Measurements from ENCODE around the gene SPC25. TPM values are rescaled to one million over a fixed set of nuclear protein-coding genes. Genes with fewer than 3 reads are reported as not detected.

SPC25 gene
- total RNA-seq, 1 experiment from 2014 or later = 31.5 TPM

DNA sequence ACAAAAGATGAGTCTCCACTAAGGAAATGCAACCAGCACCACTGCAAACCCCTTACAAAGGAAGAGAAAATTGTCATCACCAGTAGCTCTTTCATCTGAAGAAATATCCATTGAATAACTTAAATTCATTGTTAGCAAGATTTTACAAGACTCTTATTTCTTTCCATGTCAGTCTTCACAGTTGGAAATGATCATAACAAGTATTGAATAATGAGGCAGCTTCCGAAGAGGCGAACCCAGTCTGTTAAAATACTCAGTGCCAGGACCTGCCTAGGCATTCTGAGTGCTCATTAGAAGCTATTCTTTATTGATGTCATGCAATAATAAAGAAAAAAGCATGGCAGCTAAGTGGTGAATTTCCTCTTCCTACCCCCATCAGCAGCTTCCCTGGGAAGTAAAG, 54.3 kb downstream of the SPC25 start:
- no peak overlapping the region for H4K91ac ChIP-seq (ENCODE audit: insufficient read length, low read depth, low read length)
- H3K27me3 Mint-ChIP-seq (ENCODE audit: low read depth) = no peaks in the 10 kb centered on the region
- no peak overlapping the region for H2BK15ac ChIP-seq (ENCODE audit: low read depth, low read length)
- H2AK5ac ChIP-seq (ENCODE audit: insufficient read length, low read length) = no peak overlapping the region
- H3K23ac ChIP-seq (ENCODE audit: insufficient read length, low read depth, low read length) = no peak overlapping the region
- no peak overlapping the region for H2BK12ac ChIP-seq (ENCODE audit: insufficient read length, low read depth, low read length)
- no peaks in the 10 kb centered on the region for H3K9me3 ChIP-seq (ENCODE audit: control insufficient read depth, low read depth, low read length)
- no peak overlapping the region for H2AFZ ChIP-seq (ENCODE audit: low read length)
- TF ChIP-seq CTCF (conservative IDR thresholded peaks at IDR 0.05) = no peak
- H4K5ac ChIP-seq (ENCODE audit: insufficient read length, low read depth, low read length) = no peak overlapping the region
- H4K8ac ChIP-seq (replicated peaks; ENCODE audit: insufficient read length, low read depth, low read length) = no peak overlapping the region
- no peak overlapping the region for H3K27ac Mint-ChIP-seq
- peaks cover 0 to 2% (median 0%) of the 10 kb centered on the region in 3 experiments; a peak in 1 of 7 replicates for H3K36me3 Mint-ChIP-seq (ENCODE audit: insufficient read depth in 1 of 3, low read depth in 3 of 3)
- H3K4me1 ChIP-seq (ENCODE audit: insufficient read depth, low read length) = no peaks in the 10 kb centered on the region
- no peaks in the 10 kb centered on the region for H3K4me1 Mint-ChIP-seq
- H3K27me3 ChIP-seq (ENCODE audit: insufficient read depth, low read length) = no peaks in the 10 kb centered on the region
- H2BK120ac ChIP-seq (ENCODE audit: low read depth, low read length, poor library complexity, severe bottlenecking) = no peak overlapping the region
- no peak overlapping the region for H2BK20ac ChIP-seq (ENCODE audit: low read depth, low read length, poor library complexity, severe bottlenecking)
- no peak overlapping the region for H3K18ac ChIP-seq (ENCODE audit: insufficient read length, low read depth, low read length)
- H3K79me2 ChIP-seq (ENCODE audit: insufficient read depth, low read length) = no peaks in the 10 kb centered on the region
- WGBS (ENCODE audit: extremely low coverage, insufficient read length, low lambda C conversion rate) = no CpG with 5 or more reads among the region's 2 CpGs
- H3K4ac ChIP-seq (ENCODE audit: low read depth, low read length) = no peak overlapping the region
- no peaks in the 10 kb centered on the region for H3K23me2 ChIP-seq (ENCODE audit: insufficient read length, low read depth, low read length, poor library complexity, severe bottlenecking)
- H3K56ac ChIP-seq (ENCODE audit: insufficient read length, low read depth, low read length) = no peak overlapping the region
- no peak overlapping the region for H3K14ac ChIP-seq (ENCODE audit: insufficient read depth, low read length)
- H4K20me1 ChIP-seq (ENCODE audit: control insufficient read depth, insufficient read depth, insufficient read length) = no peaks in the 10 kb centered on the region
- DNase-seq = no peak
- no peak overlapping the region for H3K9ac ChIP-seq (ENCODE audit: extremely low read depth, insufficient read length, low read length)
- H3K4me2 ChIP-seq (ENCODE audit: insufficient read depth, insufficient read length, low read length) = no peak overlapping the region
- no peak overlapping the region for H3T11ph ChIP-seq (ENCODE audit: low read length)
- peaks cover 0 to 3% of the 10 kb centered on the region in 2 experiments; a peak in 2 of 5 replicates for H3K9me3 Mint-ChIP-seq
- no peaks in the 10 kb centered on the region for H3K79me1 ChIP-seq (ENCODE audit: insufficient read depth, low read depth, low read length, poor library complexity, severe bottlenecking)
- no peak overlapping the region for H2BK5ac ChIP-seq (ENCODE audit: insufficient read length, low read length)
- H3K27ac ChIP-seq (ENCODE audit: insufficient read length, low read depth, low read length) = no peak overlapping the region
- no peak overlapping the region for H3K4me3 Mint-ChIP-seq

All from H9 (cell line).